GM23338 (cell line): Measurements from ENCODE around the gene TIMM29.

Experiments used
- CREB1 ChIP-seq: fragments of 250-450 bp; sonication (Bioruptor Pico); IDR thresholded peaks from 2 replicates; pipeline ENCODE4 v1.5.0; 2020; ENCODE audit warnings: low read depth, mild to moderate bottlenecking, moderate library complexity
- CTCF ChIP-seq, 2 experiments: fragments of 200-600 bp in 1 of 2; sonication (generic) in 1 of 2; conservative IDR thresholded peaks; 2 replicates each; pipeline versions ENCODE4 v1.5.1 to v1.6.1; 2016 to 2017; ENCODE audit warnings: antibody characterized with exemption in 2 of 2, low read depth in 2 of 2, mild to moderate bottlenecking in 2 of 2, moderate library complexity in 1 of 2
- EZH2 ChIP-seq: fragments of 200-600 bp; sonication (generic); IDR thresholded peaks from one replicate; pipeline ENCODE4 v1.8.0; 2017; ENCODE audit warnings: antibody characterized with exemption, mild to moderate bottlenecking, low read depth; ENCODE audit not compliant: unreplicated experiment
- REST ChIP-seq: IDR thresholded peaks from one replicate; pipeline ENCODE4 v1.6.1; 2018; ENCODE audit warnings: antibody characterized with exemption; ENCODE audit not compliant: unreplicated experiment
- ZNF331 ChIP-seq: fragments of 250-450 bp; sonication (Bioruptor Pico); IDR thresholded peaks from 2 replicates; pipeline ENCODE4 v1.5.0; 2020; ENCODE audit warnings: low read depth, mild to moderate bottlenecking, moderate library complexity

- TF ChIP-seq CTCF (conservative IDR thresholded peaks at IDR 0.05; ENCODE audit: low read depth in 2 of 2): no peak
- TF ChIP-seq CREB1 (CRISPR knock-in tag): no peak
- no peak for TF ChIP-seq EZH2
- no peak for TF ChIP-seq ZNF331
- no peak for TF ChIP-seq REST
Observed at GRCh38 chr19:10888421-10888866, 40.2 kb upstream of the TIMM29 start.
